Measurements from ENCODE around the gene NEUROD6.

NEUROD6 gene

DNA sequence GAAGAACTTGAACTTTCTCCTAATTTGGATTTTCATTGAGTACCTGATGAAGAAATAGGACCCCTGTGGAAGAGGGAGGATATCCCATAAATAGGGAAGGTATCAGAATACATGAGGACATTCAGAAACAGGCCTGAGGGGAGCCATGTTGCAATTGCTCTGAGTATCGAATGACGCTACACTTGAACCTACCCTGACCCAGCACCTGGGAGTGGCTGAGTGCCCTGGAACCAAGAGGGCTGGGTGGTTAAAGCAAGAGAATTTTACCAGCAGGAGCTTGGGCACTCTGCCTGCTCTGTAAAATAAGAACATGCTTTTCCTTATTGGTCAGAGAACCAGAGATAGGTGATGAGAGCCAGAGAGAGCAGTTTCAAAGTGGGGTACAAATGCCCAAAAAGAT is 7.2 kb downstream of the NEUROD6 start:
- DNase-seq = no peak

DNA sequence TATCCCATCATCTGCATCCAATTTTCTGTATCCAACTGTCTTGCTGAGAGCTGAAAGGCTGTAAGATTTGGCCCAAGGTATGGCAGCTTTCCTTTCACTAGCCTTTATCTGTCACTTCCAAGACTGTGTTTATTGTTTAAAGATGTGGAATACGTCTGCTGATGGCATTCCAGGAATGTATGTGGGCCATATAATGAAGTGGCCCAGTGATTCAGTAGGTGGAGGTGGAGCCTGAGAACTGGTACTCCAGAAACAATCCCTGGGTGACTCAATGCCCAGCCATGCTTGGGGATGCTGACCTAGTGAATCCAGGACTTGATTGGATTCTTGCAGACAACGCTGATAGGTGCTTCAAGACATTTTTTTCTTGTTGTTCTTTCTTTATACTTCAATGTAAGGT is 13.5 kb downstream of the NEUROD6 start:
- no peak for DNase-seq

DNA sequence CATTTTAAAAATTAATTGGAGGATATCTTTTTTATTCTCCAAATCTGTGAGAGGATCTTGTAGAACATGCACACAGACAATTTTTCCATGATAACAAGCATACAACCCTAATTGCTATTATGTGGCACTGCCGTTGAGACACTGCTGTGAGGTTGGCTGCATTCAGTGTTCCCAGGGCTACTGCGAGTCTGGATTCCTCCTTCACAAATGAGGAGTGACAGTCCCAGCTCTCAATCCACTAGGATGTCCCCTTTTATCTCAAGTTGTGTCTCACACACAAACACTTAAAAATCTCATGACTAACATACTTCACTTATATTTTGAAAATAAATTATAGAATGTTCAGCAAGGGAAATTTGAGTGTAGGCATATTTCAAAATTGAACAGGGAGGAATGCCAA is 14.1 kb downstream of the NEUROD6 start:
- no peak for DNase-seq

DNA sequence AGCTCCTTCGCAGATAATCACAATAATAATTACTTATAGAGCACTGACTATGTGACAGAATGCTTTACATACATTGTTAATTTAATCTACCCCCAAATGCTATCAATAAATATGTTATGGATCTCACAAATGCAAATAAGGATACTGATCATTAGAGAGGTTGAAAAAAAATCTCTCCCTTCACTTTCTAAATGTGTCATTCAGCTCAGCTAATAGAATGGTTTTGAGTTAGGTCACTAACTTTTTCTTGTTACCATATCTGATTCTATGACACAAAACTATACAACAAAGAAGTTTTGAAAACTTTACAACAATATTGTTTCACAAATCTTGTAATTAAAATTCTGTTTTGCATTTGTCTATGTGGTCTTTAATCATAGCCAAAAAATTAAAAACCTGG is 17.4 kb downstream of the NEUROD6 start:
- DNase-seq = no peak

DNA sequence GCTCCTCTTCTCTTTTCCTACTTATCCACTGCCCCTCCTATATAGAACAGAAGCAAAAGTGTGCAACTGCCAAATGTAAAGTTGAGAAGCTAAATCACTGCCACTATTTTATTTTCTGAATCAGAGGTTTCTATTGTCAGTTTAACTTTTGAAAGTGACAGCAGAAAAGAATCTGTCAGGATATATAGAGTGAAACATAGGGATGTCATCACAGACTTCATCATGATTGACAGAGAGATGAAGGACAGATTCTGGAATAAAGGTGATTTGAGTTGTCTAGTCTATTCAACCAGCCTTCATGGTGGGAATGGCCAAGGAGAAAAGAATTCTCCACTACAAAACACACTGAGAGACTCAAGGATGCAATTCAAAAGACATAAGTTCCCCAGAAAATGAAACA is 19.9 kb downstream of the NEUROD6 start:
- no peak for DNase-seq

DNA sequence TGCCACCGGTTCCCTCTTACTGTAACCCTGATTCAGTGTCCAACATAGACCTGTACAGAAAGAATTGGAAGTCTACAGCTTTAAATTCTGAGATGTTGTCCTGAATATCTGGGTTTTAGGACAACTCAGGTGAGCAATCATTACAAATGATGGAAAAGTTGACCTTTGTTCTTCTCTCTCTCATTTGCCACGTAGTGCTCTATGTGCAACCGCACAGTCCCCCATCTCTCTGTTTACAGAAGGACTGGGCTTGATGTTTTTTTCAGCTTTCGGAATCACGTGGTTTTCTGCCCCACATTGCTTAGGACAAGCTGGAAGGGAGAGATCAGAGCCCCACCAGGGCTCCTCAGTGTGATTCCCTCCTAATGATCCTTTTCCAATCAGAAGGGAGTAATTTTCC is 22.2 kb downstream of the NEUROD6 start:
- DNase-seq = no peak

DNA sequence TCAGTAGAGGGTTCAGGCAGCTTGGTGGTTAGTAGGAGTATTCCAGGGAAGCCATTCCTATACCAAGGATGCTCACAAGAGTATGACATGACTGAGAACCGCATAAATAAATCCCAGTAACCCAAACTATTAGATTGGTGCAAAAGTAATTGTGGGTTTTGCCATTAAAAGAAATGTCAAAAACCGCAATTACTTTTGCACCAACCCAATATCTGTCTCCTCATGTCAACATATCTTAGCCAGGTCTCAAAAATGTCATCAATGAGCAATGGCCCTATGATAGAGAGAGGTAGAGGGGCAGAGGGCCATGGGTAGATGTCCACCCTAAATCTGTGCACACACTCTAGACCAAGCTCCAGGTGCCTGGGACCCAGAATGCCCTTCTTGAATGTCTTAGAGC is 23.6 kb downstream of the NEUROD6 start:
- no peak for DNase-seq

DNA sequence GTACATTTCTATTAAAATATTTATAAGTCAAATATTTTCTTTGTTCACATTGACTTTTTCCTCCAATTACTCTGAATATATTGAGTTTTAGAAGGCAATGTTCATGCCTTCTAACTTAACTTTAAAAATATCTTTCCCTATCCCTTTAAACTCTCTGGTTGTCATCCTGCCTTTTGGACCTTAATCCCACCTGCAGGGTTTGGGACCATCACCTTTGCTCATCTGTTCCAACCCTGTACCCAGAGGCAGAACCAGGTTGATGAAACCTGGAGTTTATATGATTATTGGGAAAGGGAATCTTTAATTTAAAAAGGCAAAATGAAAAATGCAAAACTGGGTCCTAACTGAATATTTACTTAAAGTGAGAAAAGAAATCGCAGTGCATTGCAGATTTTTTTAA is 24.8 kb downstream of the NEUROD6 start:
- DNase-seq = no peak

DNA sequence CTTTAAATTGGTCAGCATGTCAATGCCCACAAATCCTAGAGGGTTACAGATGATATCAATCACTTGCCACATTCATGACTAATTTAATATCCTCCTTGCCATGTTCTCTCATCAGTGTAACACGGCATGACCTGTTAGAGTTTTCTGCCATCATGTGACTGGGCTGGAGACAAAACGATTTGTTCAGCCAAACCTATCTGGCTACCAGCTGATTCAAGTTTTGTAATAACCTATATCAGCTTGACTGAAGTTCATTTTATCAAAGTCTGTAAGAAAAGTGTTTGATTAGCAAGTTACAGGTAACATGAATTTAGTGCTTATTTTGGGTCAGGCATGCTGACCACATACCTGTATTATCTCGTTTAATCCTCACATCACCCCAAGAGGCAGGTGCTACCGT is 25.7 kb downstream of the NEUROD6 start:
- no peak for DNase-seq

DNA sequence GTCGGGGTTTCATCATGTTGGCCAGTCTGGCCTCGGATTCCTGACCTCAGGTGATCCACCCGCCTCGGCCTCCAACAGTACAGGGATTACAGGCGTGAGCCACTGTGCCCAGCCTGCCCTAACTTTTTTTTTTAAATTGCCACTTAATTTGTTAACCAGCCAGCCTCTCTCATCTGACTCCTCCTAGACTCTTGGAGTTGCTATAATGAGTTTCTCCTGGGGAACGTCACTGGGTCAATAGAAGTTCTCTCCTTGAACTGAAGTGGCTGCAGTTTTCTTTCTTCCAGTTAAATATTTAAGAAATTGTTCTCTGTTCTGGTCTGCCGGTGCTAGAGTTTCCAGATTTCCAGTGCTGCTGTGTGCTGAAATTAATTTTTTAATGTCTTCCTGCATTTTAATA is 27.6 kb downstream of the NEUROD6 start:
- no peak for DNase-seq

DNA sequence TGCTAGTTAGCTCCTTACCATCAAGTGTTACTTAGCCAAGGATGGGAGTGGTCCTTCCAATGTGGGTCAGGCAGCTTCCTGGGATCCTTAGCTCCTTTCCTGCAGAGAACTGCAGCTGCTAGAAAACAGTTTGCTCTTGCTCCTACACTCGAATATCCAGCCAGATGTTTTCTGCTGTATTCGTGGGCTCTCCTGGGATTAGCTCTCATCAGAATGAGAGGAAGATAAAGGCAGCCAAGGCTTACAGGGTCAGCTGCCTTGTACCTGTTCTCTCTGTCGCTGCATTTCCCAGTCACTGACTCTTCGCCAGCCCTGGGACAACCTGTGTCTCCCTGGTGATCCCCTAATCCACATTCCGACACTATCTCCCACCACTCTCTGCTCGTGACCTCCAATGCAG is 29.0 kb downstream of the NEUROD6 start:
- no peak for DNase-seq

DNA sequence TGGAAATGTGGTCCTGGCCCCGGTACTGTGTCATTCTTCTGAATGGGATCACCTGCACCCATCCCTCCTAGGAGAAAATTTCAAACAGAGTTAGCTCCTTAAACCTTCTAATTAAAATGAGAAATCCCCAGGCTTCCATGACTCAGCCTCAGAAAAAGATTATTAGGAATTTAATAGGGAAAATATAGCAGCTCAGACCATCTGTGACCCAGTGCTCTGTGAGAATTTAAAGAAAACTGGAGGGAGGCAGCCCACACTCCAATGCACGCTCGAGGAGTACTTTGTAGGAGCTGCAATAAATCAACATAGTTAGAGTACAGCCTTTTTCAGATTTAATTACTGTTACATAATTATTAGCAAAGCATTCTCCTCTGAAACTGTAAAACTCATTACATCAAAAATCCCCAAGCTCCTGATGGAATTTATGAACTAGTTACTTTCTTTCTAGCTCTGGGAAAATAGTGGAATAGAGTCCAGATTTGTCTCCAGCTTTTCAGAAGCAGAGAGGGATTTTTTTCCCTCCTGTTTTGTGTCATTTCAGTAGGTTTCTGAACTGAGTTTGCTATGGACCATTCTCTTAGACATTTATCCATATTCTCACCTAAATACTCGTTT is 30.1 kb downstream of the NEUROD6 start:
- no peak for DNase-seq

DNA sequence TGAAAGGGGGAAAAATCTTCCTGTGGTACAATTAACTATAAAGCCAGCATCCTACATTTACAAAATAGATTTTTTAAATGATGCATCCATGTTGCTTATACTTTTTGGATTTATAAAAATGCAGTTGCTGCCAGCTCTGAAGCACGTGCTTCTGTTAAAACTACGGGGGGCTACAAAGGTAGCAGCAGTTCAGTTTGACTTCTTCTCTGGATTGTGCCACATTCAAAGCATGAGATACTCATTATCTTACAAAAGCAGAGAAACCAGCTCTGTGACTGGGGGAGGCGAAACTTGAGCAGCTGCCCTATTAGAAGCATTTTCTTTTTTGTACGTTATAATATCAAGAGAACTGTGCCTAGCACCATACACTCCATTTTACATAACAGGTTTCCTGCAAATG is 31.1 kb downstream of the NEUROD6 start:
- DNase-seq = no peak

DNA sequence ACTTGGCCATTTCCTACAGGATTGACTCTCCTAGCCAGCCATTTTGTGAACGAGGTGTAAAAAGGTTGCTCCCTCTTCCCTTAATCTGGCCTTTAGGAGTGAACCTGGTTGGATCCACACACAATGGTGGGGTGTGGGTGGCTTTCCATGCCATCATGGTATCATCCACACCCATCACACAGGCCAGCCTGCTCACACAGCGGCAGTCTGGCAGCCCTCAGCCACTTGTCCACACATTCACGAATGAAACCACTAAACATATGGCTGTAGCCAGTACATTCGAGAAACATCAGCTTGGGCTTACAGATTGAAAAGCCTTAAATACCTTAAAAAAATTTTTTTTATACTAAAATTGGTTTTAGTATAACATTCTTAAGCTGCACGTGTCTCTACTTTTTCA is 31.9 kb downstream of the NEUROD6 start:
- DNase-seq = no peak

DNA sequence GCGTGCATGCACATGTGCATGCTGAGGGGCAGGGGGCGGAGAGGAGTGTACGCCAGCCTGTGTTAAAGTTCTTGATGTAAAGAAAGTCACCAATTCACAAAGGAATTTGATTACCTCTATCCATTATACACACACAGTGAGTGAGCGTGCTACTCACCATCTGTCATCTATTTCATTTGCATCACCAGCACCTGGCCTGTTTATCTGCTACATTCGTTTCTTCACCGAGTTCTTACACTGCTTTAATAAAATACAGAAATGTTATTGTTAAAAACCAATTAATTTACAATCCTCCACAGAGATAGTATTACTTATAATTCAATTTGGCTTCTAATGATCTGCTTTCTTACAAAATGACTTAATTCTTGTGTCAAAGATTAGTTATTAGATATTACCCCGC is 32.6 kb downstream of the NEUROD6 start:
- no peak for DNase-seq

DNA sequence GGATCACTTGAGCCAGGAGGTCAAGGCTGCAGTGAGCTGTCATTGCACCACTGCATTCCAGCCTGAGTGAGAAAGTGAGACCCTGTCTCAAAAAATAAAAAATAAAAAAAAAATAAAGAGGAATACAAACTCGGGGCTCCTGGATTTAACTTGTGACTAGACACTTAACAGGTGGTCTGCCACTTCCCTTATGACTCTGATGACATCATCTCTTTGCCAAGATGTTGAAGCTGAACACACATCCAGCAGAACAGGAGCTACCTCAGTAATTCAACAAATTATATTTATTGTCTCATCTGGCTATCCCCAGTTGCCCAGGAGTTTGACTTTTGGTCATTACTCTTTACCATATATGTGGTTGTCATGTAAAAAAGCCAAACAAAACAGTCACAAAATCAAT is 35.3 kb downstream of the NEUROD6 start:
- no peak for DNase-seq

DNA sequence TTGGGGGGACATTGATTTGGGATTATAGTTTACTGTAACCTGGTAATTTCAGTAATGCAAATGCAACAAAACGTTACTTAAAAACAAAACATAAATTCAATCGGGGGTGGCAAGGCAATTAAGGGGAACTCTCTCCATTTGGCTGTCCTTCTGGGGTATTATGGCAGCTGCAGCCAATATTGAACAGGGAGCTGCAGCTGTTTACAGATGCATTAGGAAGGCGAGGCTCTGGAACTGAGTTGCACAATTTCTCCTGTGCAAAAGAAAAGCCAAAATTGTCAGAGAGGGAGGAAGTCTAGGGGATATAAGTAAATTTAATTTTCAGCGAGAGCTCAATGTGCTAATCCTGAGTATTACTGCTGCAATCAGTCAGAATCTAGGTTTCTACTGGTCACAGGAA is 36.1 kb downstream of the NEUROD6 start:
- DNase-seq = no peak

DNA sequence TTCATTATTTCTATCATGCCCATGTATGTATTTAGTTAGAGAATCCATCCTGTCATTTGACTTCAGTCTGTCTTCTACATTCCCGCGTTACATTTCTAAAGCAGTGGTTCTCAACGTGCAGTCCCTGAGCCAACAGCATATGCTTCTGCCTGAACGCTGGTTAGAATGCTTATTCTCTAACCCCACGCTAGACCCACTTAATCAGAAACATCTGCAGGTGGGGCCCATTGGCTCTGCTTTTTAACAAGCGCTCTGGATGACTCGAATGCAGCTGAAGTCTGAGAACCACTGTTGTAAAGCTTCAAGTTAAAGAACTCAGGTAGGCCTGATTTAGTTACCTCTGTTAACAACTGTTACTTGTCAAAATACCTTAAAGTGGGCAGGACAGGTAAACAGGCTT is 38.2 kb downstream of the NEUROD6 start:
- no peak for DNase-seq

DNA sequence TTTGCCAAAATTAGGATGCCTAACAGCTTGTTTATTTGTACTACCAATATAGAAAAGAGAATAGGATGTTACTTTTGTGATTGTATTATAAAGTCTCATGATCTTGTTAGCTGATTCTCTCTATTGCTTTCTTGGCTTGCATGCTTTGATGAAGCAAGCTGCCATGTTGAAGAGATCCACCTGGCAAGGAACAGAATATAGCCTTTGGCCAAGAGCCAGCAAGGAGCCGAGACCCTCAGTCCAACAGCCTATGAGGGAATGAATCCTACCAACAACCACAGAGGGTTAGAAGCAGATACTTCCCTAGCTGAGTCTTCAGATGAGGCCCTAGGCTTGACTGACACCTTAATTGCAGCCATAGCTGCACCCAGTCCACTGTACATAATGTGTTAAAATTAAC is 41.2 kb downstream of the NEUROD6 start:
- DNase-seq = no peak

DNA sequence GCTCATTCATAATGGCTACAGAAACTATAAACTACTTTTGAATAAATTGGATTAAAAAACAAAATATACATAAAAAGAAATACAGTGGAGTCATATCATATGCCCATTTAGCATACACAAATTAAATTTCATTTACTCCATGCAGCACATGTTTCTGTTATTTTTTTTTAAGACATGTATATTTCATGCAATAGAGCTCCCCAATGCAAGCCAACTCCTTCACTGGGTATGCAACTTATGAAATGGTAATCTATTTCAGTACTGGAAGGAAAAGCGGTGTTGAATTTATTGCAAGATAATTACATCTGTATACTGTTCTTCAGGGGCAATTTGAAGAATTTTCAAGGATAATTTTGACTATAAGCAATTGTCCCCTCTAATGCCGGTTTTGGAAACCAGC is 49.9 kb downstream of the NEUROD6 start:
- no peak for DNase-seq
